ENCODE measurements around the gene CSAD.
"Not testable (repeated sequence)": the region's sequence is repeated elsewhere in the genome, so short reads cannot be mapped to it uniquely, and the experiment has no call there.

The CSAD gene

GRCh38 chr12:53218551-53219291 lies 38.0 kb upstream of the CSAD start:
- in situ Hi-C loops (cut with HindIII; ENCODE audit: low sequenced_read_pairs), result loop anchor here (10.0 kb wide), 1 partner anchor 106 kb away; the partner anchor contains the start of gene AAAS

- in situ Hi-C loops (cut with HindIII; ENCODE audit: low sequenced_read_pairs), result loop anchor here (10.0 kb wide), 1 partner anchor 107 kb away; the partner anchor contains the start of gene AAAS
Measured at GRCh38 chr12:53217931-53218307, 37.2 kb upstream of the CSAD start.

GRCh38 chr12:53217051-53217930 lies 36.6 kb upstream of the CSAD start:
- in situ Hi-C loops (cut with HindIII; ENCODE audit: low sequenced_read_pairs), result loop anchor here (10.0 kb wide), 1 partner anchor 108 kb away; the partner anchor contains the start of gene AAAS

DNA sequence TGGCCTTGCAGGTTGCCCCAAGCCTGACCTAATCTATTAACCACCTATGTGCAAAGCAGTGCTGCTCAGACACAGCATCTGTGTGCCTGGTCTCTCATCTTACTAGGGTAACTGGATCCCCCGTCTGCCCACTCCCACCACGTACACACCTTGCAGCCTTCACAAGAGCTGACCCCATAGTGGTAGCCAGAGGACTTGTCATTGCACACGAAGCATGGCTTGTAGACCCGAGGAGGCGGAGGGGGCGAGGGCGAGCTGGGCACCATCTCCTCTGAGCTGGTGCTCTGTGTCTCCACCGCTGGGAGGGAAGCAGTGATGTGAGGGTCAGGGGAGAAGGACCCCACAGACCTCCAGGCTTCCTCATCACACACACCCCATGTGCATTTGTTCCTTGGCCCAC lies 34.8 kb upstream of the CSAD start:
- in situ Hi-C loops (cut with HindIII; ENCODE audit: low sequenced_read_pairs), result loop anchor here (10.0 kb wide), 1 partner anchor 109 kb away; the partner anchor contains the start of gene AAAS

GRCh38 chr12:53214687-53215455 lies 34.1 kb upstream of the CSAD start:
- in situ Hi-C loops (cut with HindIII; ENCODE audit: low sequenced_read_pairs), result loop anchor here (5.0 to 10.0 kb wide), 2 partner anchors 77 to 110 kb away; partner anchors contain the start of gene AAAS

DNA sequence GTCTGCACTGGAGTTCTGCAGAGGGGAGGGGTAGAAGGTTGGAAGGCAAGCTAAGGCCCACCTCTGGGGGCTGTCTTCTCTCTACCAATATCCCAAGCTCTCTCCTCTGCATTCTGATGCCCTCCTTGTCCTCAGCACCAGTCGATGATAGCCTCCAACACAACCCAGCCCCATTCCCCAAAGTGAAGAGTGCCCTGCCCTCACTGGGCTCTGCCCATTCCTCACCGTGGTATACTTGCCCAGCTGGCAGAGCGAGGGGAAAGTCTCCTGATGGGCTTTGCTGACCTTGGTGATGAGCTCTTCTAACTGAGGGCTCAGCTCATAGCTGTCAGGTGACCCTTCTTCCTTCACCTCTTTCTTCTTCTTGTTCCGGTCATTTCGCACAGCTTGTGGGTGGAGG lies 33.5 kb upstream of the CSAD start:
- in situ Hi-C loops (cut with HindIII; ENCODE audit: low sequenced_read_pairs), result loop anchor here (5.0 to 10.0 kb wide), 2 partner anchors 78 to 111 kb away; partner anchors contain the start of gene AAAS

DNA sequence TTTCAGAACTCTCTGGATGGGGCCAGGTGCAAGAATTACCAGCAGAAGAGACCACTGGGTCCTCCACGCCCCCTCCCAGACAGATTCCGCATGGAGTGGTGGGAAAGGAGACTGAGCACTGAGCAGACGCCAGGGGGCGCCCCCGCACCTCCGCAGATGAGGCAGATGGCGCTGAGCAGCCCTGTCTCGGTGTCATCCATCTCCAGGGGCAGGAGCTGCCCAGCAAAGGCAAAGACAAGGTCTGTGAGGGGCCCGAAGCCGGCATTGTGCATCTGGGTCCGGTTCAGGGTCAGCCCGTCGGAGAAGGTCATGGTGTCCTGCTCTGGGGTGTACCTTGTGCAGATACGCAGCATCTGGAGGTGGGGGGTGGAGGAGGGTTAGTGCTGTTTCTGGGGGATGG lies 32.6 kb upstream of the CSAD start:
- in situ Hi-C loops (cut with HindIII; ENCODE audit: low sequenced_read_pairs), result loop anchor here (5.0 to 10.0 kb wide), 2 partner anchors 79 to 111 kb away; partner anchors contain the start of gene AAAS

DNA sequence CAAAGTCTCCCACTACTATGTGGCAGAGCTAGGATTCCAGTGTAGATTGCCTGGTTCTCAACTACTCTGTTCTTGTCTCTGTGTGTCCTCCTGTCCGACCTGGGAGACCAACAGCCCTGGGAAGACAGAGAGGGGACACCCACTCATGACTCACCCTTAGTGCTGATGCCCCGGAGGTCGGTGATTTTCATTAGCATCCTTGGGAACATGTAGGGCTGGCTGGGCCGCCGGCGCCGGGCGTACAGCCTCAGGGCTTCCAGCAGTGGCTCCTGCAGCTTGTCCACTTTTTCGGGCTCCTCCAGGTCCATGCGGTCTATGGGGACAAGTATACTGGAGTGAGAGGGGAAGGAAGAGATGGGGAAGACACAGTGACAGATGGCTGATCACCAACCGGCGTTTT lies 32.2 kb upstream of the CSAD start:
- in situ Hi-C loops (cut with HindIII; ENCODE audit: low sequenced_read_pairs), result loop anchor here (5.0 to 10.0 kb wide), 2 partner anchors 79 to 112 kb away; partner anchors contain the start of gene AAAS

DNA sequence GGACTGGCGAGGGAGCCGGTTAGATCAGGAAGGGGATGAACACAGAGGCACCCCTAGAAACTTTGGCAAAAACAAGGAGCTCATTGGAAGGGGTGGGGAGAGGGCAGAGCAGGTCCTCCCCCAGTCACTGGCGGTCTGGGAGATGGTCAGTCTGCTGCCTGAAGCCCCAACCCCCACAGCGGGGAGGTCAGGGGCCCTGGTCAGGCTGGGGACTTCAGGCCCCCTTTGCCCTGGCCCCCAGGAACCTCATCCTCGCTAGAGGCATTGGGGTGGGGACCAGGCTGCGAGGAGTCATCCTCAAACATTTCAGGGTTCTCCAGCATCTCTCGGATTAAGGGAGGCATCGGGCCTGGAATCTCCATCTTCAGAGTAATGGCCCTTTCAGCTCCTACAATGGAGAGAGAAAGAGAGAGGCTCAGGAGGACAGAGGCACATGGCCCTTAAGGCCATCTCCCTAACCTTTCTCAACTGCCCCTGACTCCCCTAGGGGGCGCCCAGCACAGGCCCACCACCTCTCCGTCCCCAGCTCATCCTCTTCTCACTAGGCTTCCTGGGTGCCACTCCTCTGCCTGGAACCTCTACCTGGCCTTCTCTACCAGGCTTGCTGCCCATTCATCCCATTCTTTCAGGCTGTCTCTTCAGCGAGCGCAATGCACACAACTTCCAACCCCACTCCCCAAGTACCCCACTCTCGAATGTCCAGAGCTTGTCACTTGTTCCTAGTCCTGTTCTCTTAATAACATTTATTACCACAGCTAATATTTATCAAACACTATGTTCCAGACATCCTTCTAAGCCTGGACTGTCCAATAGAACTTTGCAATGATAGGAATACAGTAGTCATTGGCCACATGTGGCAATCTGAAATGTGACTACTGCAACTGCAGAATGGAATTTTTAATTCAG lies 31.0 kb upstream of the CSAD start:
- in situ Hi-C loops (cut with HindIII; ENCODE audit: low sequenced_read_pairs), result loop anchor here (5.0 to 10.0 kb wide), 2 partner anchors 81 to 113 kb away; partner anchors contain the start of gene AAAS

DNA sequence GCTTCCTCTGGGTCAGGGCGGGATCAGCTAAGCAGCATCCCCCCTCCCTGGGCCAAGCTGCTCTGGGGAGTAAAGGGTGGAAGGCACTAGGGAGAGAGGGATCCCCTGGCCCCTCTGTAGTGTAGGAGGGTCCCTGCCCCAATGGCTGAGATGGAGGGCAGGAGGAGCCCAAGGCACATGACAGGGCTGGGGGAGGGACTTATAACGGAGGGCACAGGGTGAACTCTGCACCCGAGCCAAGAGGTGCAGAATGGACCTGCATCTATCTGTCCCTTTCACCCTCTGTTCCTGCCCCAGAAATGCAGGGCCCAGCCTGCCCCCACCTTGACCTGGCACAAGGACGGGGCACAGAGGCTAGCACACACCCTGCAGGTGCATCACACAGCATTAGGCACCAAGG lies 30.1 kb upstream of the CSAD start:
- in situ Hi-C loops (cut with HindIII; ENCODE audit: low sequenced_read_pairs), result loop anchor here (5.0 to 10.0 kb wide), 2 partner anchors 81 to 114 kb away; partner anchors contain the start of gene AAAS

GRCh38 chr12:53208877-53209463 lies 28.2 kb upstream of the CSAD start:
- in situ Hi-C loops (cut with HindIII; ENCODE audit: low sequenced_read_pairs), result no loop called here

GRCh38 chr12:53208435-53208834 lies 27.7 kb upstream of the CSAD start:
- in situ Hi-C loops (cut with HindIII; ENCODE audit: low sequenced_read_pairs), result no loop called here

DNA sequence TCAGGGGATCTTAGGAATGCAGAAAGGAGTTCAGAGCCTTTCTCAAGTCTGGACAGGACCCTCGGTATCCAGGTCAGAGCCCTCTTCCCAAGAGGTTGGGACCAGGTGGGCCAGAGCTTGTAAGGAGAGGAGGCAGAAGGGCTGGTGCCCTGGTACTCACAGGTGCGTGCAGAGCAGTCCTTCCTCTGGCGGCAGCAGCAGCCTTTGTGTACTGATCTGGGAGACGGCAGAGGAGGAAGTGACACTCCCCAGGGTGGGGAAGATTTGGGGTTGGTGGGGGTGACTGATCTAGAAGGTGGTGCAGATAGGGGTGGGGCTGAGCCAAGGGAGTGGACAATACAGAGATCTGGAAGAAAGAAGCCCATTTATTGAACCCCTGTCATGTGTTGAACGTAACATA lies 26.3 kb upstream of the CSAD start, which contains the start of gene ITGB7:
TSS of gene ITGB7 (minus strand) at position 210 of the 400 bp plus-strand sequence. CDS start 6,808 bp downstream, outside the sequence.
- in situ Hi-C loops (cut with HindIII; ENCODE audit: low sequenced_read_pairs), result no loop called here

GRCh38 chr12:53205747-53206419 lies 25.2 kb upstream of the CSAD start:
- in situ Hi-C loops (cut with HindIII; ENCODE audit: low sequenced_read_pairs), result no loop called here

GRCh38 chr12:53204351-53204750 lies 23.6 kb upstream of the CSAD start:
- in situ Hi-C loops (cut with HindIII; ENCODE audit: low sequenced_read_pairs), result no loop called here

DNA sequence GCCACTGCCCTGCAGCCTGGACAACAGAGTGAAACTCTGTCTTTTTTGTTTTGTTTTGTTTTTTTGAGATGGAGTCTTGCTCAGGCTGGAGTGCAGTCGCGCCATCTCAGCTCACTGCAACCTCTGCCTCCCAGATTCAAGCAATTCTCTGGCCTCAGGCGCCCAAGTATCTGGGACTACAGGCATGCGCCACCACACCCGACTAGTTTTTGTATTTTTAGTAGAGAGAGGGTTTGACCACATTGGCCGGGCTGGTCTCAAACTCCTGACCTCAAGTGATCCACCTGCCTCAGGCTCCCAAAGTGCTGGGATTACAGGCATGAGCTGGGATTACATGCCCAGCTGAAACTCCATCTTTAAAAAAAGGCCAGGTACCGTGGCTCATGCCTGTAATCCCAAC lies 21.6 kb upstream of the CSAD start:
- in situ Hi-C loops (cut with HindIII; ENCODE audit: low sequenced_read_pairs), result not testable (repeated sequence)

DNA sequence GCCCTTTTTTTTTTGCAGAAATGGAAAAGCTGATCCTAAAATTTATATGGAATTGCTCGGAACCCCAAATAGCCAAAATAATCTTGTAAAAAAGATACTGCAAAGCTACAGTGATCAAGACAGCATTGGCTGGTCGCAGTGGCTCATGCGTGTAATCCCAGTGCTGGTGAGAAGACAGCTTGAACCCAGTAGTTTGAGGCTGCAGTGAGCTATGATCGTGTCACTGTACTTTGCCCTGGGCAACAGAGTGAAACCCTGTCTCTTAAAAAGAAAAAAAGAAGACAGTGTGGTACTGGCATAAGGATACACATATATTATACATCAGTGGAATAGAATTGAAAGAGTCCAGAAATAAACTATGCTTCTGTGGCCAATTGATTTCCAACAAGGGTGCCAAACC lies 20.9 kb upstream of the CSAD start:
- in situ Hi-C loops (cut with HindIII; ENCODE audit: low sequenced_read_pairs), result no loop called here

DNA sequence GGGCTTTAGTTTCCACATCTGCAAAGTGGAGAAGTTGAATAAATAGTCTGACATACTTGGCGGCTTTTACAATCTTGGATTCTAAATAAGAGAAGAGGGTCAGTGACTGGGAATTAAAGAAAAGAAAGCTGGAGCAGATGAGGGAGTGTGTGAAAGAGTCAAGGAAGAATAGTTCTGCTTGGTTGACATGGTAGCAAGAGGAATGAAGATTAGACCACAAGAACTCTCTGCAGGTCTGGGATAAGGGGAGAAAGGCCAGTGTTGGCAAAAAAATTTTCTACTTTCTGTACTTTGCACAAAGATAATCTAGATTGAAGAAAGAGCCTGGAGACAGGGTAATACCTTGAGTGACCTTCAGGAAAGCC lies 20.4 kb upstream of the CSAD start:
- in situ Hi-C loops (cut with HindIII; ENCODE audit: low sequenced_read_pairs), result no loop called here

Measured in endothelial cell of hepatic sinusoid (primary cell).